GM18873 (cell line): ENCODE data around the gene SUCLA2.
"Not testable (repeated sequence)": the region's sequence is repeated elsewhere in the genome, so short reads cannot be mapped to it uniquely, and the experiment has no call there.

Source experiments
- ATAC-seq: cut with Tn5 transposase; IDR thresholded peaks from one replicate; pipeline ENCODE4 v1.9.1; 2021; ENCODE audit warnings: mild to moderate bottlenecking, moderate library complexity, moderate number of reproducible peaks; ENCODE audit not compliant: unreplicated experiment, low FRiP score

Gene SUCLA2

DNA sequence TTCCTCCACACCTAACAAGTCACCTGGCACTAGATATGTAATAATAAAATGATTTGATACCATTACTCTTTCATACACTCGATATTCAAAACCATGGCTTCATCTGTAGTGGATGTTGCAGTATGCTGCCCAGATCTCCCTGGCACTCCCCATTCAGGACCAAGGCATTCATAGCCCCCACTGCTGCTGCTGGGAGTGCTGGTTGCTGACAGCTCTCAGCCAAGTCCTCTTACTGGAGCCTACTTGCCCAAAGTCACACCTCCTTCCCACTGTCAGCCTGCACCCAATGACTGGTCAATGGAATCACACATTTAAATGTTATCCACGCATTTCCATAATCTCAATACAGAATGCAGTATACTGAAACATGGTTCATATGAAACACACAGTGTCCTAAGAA is 3.7 kb downstream of the SUCLA2 start:
- ATAC-seq, result no peak

DNA sequence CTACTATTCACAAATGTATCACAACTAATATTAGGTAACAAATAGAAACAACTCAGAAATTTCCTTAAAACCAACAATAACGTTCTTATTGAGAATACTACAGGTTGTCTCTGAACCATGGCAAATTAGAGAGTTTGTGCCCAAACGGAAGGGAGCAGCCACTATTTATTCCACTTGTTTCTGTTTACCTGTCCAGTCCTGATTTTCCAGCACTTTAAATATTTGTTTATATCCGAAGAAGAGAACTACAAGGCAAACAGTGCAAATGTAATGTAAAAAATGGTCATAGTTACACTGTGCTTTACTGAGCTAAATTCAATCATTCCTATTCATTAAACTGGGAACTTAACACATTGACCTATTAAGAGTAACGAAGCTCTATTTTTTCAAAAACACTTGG is 9.2 kb downstream of the SUCLA2 start:
- ATAC-seq, result no peak

DNA sequence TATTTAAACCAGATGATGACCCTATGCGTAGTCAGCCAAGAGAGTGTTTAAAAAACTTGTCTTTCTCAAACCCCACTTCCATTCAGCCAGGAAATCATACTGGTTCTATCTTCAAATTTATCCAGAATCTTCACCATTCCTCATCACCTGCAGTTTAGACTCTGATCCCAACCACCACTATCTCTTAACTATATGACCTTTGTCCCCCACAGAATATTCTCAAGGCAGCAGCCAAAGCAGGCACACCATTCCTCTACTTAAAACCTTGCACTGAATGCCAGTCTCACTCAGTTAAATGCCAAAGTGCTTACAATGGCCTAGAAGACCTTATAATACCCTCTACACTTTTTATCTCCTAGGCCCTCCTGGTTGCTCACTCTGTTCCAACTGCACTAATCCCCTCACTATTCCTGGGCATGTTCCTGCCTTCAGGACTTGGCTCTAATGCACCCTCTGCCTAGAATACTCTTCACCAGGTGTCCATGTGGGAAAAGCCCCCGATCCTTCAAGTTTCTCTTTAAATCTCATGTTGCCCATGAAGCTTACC is 10.1 kb downstream of the SUCLA2 start:
- no peak for ATAC-seq

DNA sequence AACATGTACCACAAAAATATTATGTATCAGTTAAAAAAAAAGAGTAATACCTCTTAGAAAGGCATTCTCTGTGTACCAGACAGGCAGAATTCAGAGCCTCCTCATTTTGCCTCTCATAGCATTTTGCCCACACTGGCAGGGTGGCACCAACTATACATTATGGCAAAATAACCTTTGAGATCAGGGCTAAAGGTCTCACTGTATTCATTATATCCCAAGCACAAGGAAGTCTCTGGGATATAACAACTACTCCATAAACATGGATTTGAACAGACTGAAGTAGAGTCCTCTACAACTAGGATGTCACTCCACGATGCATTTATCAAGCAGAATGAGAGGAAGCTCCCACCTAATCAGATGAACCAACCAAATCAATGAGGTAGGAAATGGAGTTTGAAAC is 10.6 kb downstream of the SUCLA2 start:
- ATAC-seq, result no peak

DNA sequence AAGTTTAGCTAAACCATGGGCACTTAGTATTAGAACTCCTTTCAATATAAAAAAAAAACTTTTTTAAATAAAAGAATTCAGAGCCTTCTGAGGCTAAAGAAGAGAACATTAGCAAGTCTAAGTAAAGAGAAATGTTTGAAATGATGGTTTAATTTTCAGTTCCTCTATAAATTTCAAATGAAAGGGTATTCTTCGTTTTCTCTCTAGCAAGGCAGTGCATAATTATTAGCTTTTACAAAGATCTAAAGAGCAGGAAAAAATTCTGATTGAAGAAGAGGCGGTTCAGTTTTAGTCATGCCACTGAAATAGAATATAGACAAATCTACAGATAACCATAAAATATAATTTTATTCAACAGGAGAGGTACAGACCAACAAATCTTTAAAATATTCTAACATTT is 18.0 kb downstream of the SUCLA2 start:
- ATAC-seq, result no peak

DNA sequence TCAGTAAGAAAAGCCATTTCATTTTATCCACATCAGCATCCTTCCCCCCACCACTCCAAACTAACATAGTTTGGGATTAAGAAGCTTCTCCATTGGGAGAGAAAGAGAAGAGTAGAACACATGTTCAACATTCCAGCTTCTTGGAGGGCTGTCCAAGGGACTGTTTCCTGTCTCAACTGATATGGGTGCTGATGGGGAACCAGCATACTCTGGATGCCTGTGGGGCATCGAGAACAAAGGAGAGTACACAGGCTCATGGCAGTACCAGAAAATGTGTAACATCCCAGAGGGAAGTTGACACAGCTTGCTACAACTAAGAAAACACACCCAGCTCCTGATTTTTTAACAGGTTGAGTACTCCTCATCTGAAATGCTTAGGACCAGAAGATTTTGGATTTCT is 24.7 kb downstream of the SUCLA2 start:
- ATAC-seq, result no peak

DNA sequence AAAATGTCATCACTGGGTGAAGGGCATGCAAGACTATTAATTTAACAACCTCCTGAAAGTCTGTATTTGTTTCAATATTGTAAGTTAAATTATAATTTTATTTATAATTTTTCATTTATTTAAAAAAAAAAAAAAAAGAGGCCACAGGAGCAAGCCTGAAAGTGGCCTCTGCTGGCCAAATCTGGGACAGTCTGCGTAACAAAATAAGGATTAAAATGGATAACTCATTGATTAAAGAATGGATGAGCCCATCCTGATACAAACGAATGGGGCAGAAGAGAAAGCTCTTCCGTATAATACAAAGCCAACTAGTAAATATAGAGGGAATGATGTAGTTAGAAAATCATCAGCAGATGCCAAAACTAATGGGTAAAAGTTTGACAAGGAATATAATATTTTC is 36.2 kb downstream of the SUCLA2 start:
- ATAC-seq, result no peak

DNA sequence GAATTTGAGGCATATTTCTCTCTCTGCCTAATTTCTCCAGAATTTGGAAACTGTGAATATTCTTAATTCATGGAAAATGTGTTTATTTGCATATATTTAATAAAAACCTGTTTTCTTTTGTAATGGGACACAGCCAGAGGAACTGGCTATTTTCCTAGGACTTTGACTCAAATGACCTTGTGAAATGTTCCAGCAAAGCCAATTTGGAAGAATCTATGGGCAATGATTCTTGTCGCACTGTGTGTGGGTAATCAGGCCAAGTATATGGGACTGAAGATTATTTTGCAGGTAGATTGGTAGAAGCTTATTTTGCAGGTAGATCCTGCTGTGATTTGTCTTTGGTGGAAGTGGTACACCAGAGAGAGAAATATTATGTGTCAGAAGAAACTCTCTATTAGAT is 38.8 kb downstream of the SUCLA2 start:
- no peak for ATAC-seq

DNA sequence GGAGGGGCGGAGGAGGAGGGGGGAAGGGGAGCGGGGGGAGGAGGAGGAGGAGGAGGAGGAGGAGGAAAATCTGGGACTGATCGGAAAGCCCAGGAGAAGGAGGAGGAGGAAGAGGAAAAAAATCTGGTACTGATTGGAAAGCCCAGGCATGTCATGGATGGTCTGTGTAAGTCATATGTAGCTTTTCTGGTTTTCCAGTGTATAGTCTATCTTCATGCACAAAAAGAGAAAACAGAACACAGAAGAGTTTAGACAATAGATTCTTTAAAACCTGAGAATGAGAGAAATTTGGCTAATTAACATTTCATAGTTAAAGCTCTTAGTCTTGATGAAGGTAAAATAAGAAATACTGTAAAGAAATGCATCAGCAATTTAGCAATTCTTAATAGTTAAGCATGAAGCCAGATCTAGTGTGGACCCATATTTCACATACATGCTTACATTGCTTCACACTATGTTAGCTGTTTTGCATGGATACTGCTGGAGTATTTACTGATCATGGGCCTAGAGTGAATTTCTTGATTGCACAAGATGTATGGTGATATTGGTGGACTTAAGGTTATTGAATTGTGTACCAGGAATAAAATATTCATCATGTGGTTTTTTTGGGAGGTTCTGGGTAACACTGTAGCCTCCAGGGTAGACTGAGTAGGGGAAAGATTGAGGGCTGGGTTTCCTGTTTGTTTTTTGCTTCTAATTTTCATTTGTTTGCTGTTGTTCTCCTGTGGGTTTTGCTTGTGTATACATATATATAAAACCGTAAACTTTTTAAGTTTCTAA is 41.4 kb downstream of the SUCLA2 start:
- ATAC-seq, result no peak

DNA sequence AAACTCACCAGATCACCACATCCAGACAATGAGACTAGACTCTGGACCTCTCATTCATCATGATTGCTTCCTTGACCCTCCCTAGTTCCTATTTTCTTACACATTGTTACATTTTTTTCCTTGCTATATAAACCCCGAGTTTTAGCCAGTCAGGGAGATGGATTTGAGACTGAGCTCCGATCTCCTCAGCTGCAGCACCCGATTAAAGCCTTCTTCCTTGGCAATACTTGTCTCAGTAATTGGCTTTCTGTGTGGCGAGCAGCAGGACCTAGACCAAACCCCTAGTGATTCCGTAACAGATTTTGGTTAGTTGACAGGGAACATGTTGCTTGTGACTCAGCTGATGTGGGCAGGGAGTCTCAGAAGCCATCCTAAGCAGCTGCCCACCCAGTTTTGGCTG is 44.0 kb downstream of the SUCLA2 start:
- ATAC-seq, result no peak

DNA sequence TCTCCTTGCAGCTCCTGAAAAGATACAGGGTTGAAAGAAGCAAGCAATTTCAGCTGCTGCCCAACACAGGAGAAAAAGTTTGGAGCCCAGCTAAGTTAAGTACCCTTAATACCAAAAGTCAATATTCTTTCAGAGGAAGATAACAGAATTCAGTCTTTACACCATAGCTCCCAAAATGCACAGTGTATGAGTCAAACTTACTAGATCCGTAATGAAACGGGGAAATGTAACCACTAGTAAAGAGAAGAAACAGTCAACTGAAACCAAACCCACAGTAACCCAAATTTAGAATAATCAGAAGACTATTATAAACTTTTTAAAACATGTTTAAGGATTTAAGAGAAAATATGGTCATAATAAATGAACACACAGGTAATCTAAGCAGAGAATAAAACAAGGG is 45.2 kb downstream of the SUCLA2 start:
- ATAC-seq, result no peak

DNA sequence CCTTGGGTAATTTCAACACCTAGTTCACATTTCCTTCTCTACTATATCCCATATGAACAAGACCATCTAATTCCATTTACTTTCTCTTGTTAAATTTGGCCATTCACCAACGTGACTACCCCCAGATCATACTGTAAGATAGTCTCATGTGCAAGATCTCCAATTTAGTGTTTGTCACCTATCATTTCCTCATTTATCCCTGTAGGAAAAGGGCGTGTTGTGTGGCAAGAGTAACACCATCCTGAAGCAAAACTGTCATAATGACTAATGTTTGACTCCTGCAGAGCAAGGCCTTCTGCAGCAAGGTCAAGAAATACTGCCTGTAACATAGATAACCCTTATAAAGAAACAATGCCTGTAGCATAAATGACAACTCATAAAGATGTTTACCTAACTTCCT is 51.3 kb downstream of the SUCLA2 start:
- no peak for ATAC-seq

DNA sequence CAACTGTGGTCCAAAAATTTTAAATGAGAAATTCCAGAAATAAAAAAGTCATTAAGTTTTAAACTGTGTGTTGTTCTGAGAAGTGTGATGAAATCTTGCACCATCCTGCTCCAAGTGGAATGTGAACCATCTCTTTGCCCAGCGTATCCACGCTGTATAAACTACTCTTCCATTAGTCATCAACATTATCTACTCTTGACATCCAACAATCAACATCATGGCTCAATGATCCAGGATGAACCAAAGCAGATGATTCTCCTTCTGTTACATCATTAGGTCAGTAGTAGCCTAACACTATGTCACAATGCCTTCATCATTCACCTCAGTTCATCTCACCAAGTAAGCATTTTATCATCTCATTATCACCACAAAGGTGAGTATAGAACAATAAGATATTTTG is 55.3 kb downstream of the SUCLA2 start:
- no peak for ATAC-seq

DNA sequence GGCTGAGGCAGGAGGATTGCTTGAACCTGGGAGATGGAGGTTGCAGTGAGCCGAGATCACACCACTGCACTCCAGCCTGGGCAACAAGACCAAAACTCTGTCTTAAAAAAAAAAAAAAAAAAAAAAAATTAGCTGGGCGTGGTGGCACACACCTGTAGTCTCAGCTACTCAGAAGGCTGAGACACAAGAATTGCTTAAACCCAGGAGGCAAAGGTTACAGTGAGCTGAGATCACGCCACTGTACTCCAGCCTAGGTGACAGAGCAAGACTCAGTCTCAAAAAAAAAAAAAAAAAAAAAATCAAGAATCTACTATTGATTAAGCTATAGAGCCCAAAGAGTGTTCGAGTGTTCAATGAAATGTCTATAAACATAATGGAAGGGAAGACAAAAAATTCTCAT is 55.9 kb downstream of the SUCLA2 start:
- ATAC-seq, result not testable (repeated sequence)

DNA sequence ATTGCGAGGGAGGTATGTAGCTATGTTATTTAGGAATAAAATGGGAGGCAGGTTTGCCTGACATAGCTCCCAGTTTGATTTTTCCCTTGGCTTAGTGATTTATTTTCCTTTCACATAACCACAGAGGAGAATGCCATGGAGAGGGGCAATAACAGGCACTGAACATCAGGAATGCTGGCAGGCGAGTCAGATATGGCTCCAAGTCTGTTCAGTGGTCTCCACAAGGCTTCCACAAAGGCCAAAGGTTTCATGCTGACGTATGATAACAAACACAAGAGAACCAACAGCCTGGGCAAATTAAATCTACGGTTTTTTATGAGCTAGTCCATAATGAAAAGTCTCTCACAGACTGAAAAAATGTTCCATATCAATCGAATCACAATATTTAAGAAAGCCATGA is 66.7 kb downstream of the SUCLA2 start:
- ATAC-seq, result no peak

DNA sequence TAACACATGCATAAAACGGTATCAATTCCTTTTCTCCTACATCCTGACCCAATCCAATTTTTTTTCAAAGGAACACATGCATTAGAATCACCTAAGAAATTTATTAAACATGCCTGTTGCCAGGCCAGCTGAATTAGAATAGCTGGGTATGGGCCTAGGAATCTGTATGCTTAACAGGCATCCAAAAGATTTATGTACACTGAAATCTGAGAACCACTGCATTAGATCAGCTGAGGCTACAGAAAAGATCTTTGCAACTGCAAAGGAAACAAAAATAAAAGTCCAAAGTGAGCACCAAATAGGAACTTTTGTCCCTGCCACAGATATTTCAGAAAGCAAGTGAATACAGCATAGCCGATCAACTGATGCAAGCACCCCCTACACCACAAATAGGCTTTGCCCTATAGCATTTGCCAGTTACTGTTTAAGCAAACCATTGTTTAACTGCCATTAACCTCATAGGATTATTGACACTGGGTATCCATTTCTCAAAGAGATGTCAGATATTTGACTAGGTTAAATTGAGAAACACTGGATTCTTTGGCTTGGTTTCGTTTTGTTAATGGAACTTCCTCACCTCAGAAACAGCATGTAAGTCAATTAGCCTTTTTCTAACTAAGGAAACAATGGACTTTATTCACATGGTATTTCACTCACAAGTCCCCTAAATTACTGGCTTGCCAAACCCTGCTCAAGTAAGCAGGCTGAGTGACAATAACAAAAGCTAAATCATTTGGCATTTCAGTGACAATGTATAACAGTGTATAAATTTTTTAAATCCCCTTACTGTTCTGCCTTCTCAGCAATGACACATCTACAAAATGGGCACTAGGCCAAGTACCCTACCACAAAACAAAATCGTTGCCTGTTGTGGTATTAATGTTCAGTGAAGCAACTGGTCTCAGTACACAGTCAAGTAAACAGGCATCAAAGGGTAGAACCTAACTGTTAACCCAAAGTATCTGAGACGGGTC is 67.8 kb downstream of the SUCLA2 start:
- no peak for ATAC-seq

DNA sequence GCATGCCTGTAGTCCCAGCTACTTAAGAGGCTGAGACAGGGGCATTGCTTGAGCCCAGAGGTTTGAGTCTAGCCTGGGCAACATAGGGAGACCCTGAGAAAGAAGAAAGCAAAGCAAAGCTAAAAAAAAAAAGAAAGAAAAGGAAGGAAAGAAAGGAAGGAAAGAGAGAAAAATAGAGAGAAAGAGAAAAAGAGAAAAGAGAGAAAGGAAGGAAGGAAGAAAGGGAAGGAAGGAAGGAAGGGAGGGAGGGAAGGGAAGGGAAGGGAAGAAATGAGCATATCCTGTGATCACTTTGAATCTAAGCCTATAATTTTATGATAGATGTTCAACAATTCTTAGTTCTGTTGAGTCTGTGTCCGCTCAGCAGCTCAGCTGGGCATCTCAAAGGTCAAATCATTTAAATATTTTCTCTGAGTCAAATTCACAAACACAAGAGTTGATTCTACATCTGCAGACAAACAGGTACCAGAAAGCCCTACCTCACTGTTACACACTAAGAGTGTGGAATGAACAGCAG is 70.4 kb downstream of the SUCLA2 start:
- no peak for ATAC-seq

DNA sequence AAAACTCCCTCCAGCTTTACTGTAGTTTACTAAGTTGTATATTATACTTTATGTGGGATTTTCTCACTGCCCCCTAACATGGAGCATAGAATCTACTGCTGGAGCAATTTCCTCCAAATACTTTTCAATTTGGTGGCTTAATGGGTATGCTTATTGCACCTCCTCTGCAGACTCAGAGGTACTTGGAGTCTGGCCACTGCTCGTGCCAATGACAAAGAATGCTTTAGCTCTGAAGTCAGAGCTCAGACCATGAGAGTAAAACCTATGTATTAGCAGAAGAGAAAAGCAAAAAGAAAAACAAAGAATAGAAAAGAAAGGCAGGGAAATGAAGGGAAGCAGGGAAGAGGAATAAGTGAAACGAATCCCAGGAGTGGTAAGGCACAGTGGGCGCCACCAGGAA is 71.9 kb downstream of the SUCLA2 start:
- no peak for ATAC-seq

DNA sequence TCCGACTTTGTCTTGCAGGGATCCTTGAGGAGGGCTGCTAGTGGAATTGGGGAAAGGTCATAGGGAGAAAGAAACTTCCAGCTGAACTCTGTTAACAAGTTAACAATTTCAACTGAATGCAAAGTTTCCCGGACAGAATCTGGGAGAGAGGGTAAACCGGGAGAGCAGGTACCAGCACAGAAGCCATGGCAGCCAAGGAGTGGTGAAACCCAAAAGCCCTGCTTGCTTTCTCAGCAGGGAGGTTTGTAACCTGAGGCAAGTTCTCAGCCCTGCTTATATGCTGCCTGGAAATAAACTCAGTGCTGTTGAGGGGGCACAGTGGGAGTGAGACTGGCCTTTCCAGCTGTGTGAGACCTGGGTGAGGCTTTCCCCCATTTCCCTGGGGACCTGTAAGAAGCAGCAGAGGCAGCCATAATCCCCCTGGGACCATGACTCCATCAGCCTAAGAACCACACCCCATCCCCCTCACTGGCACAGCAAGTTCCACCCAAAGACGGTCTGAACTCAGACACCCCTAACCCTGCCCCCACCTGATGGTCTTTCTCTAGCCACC is 84.0 kb downstream of the SUCLA2 start:
- ATAC-seq, result no peak

DNA sequence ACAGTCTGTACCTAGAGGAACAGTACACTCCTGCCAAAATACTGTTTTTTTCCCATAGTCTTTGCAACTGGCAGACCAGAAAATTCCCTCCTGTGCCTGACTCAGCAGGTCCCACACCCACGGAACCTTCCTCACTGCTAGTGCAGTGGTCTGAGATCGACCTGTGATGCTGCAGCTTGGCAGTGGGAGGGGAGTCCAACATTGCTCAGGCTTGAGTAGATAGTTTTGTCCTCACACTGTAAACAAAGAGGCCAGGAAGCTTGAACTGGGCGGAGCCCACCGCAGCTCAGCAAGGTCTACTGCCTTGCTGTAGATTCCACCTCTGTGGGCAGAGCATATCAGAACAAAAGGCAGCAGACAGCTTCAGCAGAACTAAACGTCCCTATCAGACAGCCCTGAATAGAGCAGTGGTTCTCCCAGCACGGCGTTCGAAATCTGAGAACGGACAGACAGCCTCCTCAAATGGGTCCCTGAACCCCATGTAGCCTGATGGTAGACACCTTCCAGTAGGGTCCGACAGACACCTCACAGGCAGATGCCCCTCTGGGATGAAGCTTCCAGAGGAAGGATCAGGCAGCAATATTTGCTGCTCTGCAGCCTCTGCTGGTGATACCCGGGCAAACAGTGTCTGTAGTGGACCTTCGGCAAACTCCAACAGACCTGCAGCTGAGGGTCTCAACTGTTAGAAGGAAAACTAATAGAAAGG is 92.7 kb downstream of the SUCLA2 start:
- no peak for ATAC-seq
